ENCODE measurements around the gene XYLT1. TPM values are rescaled to one million over a fixed set of nuclear protein-coding genes. Genes with fewer than 3 reads are reported as not detected.

The XYLT1 gene
- total RNA-seq, 1 donor from 2014 or later, result 17.6 TPM

DNA sequence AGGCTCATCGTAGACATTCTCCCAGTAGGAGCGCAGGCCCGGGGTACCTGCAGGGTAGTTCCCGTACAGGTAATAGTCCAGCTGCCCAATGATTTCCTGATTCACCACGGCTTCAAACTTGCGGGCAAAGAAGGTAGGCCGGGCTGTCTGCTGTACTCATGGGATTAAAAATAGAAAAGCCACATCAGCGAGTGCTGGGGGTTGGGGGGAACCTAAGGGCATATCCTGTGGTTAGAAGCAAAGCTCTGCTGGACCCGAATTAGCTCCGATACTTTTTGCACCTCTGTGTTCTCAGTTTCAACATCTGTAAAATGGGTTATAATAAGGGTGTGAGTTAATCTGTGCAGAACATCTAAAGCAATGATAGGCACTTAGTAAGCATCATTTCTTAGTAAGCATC is 336.2 kb downstream of the XYLT1 start:
- no peaks in the 10 kb centered on the region for H3K9me3 Mint-ChIP-seq (ENCODE audit: low read depth)
- H3K27ac Mint-ChIP-seq (ENCODE audit: unreplicated experiment), result no peak overlapping the region
- H3K4me1 Mint-ChIP-seq (ENCODE audit: low read depth), result no peaks in the 10 kb centered on the region
- peaks cover 23% of the 10 kb centered on the region for H3K36me3 Mint-ChIP-seq (ENCODE audit: low read depth)
- H3K4me3 Mint-ChIP-seq (ENCODE audit: unreplicated experiment), result no peak overlapping the region
- TF ChIP-seq, protein P1, sequence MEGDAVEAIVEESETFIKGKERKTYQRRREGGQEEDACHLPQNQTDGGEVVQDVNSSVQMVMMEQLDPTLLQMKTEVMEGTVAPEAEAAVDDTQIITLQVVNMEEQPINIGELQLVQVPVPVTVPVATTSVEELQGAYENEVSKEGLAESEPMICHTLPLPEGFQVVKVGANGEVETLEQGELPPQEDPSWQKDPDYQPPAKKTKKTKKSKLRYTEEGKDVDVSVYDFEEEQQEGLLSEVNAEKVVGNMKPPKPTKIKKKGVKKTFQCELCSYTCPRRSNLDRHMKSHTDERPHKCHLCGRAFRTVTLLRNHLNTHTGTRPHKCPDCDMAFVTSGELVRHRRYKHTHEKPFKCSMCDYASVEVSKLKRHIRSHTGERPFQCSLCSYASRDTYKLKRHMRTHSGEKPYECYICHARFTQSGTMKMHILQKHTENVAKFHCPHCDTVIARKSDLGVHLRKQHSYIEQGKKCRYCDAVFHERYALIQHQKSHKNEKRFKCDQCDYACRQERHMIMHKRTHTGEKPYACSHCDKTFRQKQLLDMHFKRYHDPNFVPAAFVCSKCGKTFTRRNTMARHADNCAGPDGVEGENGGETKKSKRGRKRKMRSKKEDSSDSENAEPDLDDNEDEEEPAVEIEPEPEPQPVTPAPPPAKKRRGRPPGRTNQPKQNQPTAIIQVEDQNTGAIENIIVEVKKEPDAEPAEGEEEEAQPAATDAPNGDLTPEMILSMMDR (IDR thresholded peaks at IDR 0.05), result no peak
- no peak for DNase-seq (ENCODE audit: low spot score)
- no peaks in the 10 kb centered on the region for H3K27me3 Mint-ChIP-seq (ENCODE audit: low read depth)

DNA sequence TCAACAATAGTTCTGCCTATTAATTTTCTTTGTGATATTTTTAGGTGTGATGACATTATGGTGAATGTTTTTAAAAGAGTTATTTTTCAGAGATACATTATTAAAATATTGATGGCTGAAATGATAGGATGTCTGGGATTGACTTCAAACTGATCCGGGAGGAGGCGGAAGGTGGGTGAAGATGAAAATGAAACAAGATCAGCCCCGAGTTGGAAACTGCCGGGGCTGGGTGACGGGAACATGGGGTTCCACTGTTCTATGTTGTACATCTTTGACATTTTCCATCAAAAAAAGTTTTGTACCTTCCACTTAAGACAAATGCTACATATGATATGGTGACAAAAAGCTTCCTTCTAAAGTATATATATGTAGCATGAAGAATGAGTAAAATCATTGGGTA is 336.9 kb downstream of the XYLT1 start:
- Mint-ChIP-seq H3K36me3 (ENCODE audit: low read depth) (peaks cover 22% of the 10 kb centered on the region), H3K4me1 (ENCODE audit: low read depth) (no peaks in the 10 kb centered on the region), H3K27me3 (ENCODE audit: low read depth) (no peaks in the 10 kb centered on the region), H3K27ac (ENCODE audit: unreplicated experiment) (no peak overlapping the region), H3K4me3 (ENCODE audit: unreplicated experiment) (no peak overlapping the region), H3K9me3 (ENCODE audit: low read depth) (no peaks in the 10 kb centered on the region)
- DNase-seq (ENCODE audit: low spot score), result no peak
- TF ChIP-seq, protein P1 (IDR thresholded peaks at IDR 0.05), result no peak

DNA sequence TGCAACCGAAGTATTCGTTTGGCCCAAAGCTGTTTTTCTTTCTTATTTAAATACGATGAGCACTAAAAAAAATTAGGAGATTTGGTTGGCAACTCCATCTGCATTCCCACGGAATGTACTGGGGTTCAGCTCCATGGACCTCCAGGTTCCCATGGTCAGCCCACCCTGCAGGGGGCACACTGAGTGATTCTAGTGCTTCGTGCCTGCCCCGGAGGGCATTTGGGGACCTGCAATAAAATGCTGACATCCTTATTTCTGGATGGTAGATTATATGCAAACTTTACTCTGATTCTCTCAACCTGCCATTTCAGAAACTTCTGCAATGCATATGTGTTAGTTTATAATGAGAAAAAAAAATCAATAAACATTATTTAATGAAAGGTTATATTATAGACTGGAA is 339.4 kb downstream of the XYLT1 start:
- Mint-ChIP-seq H3K27me3 (ENCODE audit: low read depth) (no peaks in the 10 kb centered on the region), H3K9me3 (ENCODE audit: low read depth) (no peaks in the 10 kb centered on the region), H3K4me1 (ENCODE audit: low read depth) (no peaks in the 10 kb centered on the region), H3K4me3 (ENCODE audit: unreplicated experiment) (no peak overlapping the region), H3K27ac (ENCODE audit: unreplicated experiment) (no peak overlapping the region), H3K36me3 (ENCODE audit: low read depth) (peaks cover 25% of the 10 kb centered on the region)
- DNase-seq (ENCODE audit: low spot score), result no peak
- TF ChIP-seq, protein P1 (IDR thresholded peaks at IDR 0.05), result no peak

DNA sequence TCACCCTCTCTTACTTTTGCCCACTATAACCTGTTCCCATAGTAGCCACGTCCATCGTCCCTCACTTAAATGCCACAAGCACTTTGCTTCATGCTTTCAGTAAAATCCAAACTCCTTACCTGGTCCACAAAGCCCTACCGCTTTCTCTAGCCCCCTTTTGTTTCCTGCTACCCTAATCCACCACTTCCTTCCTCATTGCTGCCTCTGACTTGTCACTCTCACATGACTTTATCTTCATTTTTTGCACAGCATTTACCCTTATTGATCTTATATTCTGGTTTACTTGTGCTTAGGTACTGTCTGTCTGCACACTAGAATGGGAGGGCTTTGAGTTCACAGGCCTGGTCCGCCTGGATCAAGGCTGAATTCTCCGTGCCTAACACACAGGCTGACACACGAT is 340.0 kb downstream of the XYLT1 start:
- Mint-ChIP-seq H3K36me3 (ENCODE audit: low read depth) (peaks cover 26% of the 10 kb centered on the region), H3K4me1 (ENCODE audit: low read depth) (no peaks in the 10 kb centered on the region), H3K27ac (ENCODE audit: unreplicated experiment) (no peak overlapping the region), H3K9me3 (ENCODE audit: low read depth) (no peaks in the 10 kb centered on the region), H3K4me3 (ENCODE audit: unreplicated experiment) (no peak overlapping the region), H3K27me3 (ENCODE audit: low read depth) (no peaks in the 10 kb centered on the region)
- no peak for DNase-seq (ENCODE audit: low spot score)
- TF ChIP-seq, protein P1 (IDR thresholded peaks at IDR 0.05), result no peak

DNA sequence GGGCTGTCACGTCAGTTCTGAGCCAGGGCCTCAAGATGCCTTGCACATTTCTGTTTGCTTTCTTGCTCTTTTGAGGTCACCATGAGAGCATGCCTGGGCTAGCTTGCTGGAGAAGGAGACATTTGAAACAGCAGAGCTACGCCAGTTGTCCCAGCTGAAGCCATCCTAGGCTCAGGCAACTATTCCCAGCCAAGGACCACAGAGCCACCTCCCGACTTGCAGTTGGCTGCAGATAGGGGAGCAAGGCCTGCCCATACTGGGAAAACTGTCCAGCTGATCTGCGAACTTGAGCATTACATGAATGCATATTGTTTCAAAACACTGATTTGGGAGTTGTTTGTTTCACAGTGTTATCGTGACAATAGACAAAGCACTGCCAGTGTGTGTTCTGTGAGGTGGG is 340.8 kb downstream of the XYLT1 start:
- Mint-ChIP-seq H3K9me3 (ENCODE audit: low read depth) (peaks cover 4% of the 10 kb centered on the region), H3K36me3 (ENCODE audit: low read depth) (peaks cover 31% of the 10 kb centered on the region), H3K4me1 (ENCODE audit: low read depth) (no peaks in the 10 kb centered on the region), H3K4me3 (ENCODE audit: unreplicated experiment) (no peak overlapping the region), H3K27me3 (ENCODE audit: low read depth) (no peaks in the 10 kb centered on the region), H3K27ac (ENCODE audit: unreplicated experiment) (no peak overlapping the region)
- DNase-seq (ENCODE audit: low spot score), result no peak
- TF ChIP-seq, protein P1 (IDR thresholded peaks at IDR 0.05), result no peak
